Measurements from ENCODE around the gene CCNQ. TPM values are rescaled to one million over a fixed set of nuclear protein-coding genes. Genes with fewer than 3 reads are reported as not detected.
A peak's percentile ranks its signal among the peaks of the same experiment; 100 is the strongest.

CCNQ gene
- 24.4 and 25.3 TPM in 2 replicates for total RNA-seq
- long read RNA-seq = 0 reads

GRCh38 chrX:153598541-153599191, at the start of gene CCNQ:
CCNQ (minus strand) TSS chrX:153599139; CDS start chrX:153599073, 66 bp downstream.
- Mint-ChIP-seq H3K9me3 (no peaks in the 10 kb centered on the region), H3K36me3 (ENCODE audit: low read depth) (peaks cover 9% of the 10 kb centered on the region), H3K27ac (ENCODE audit: unreplicated experiment) (peak within 1 kb of the TSS; percentile 50), H3K27me3 (ENCODE audit: low read depth) (no peaks in the 10 kb centered on the region), H3K4me1 (peaks cover 24% of the 10 kb centered on the region), H3K4me3 (peak within 1 kb of the TSS; percentile 88)
- no peak for DNase-seq (ENCODE audit: low read depth, low spot score)
- TF ChIP-seq CTCF (conservative IDR thresholded peaks at IDR 0.05) = no peak

- no peak for DNase-seq (ENCODE audit: low read depth, low spot score)
- Mint-ChIP-seq H3K4me3 (no peak overlapping the region), H3K4me1 (peaks cover 8% of the 10 kb centered on the region), H3K9me3 (no peaks in the 10 kb centered on the region), H3K27me3 (ENCODE audit: low read depth) (peaks cover 47% of the 10 kb centered on the region), H3K36me3 (ENCODE audit: low read depth) (peaks cover 7% of the 10 kb centered on the region), H3K27ac (ENCODE audit: unreplicated experiment) (no peak overlapping the region)
- TF ChIP-seq CTCF (conservative IDR thresholded peaks at IDR 0.05) = no peak
These were observed 48.8 kb upstream of the CCNQ start for GRCh38 chrX:153647461-153648357.

GRCh38 chrX:153646620-153647373, 47.9 kb upstream of the CCNQ start, which contains the start of gene DUSP9:
DUSP9 (plus strand) TSS chrX:153647203; CDS start chrX:153647954, 751 bp downstream.
- Mint-ChIP-seq H3K9me3 (no peaks in the 10 kb centered on the region), H3K27ac (ENCODE audit: unreplicated experiment) (no peak within 1 kb of the TSS), H3K36me3 (ENCODE audit: low read depth) (peaks cover 4% of the 10 kb centered on the region), H3K27me3 (ENCODE audit: low read depth) (peaks cover 49% of the 10 kb centered on the region), H3K4me1 (peaks cover 8% of the 10 kb centered on the region), H3K4me3 (no peak within 1 kb of the TSS)
- no peak for DNase-seq (ENCODE audit: low read depth, low spot score)
- no peak for TF ChIP-seq CTCF (conservative IDR thresholded peaks at IDR 0.05)

- H3K4me1 Mint-ChIP-seq = peaks cover 7% of the 10 kb centered on the region
- H3K36me3 Mint-ChIP-seq (ENCODE audit: low read depth) = no peaks in the 10 kb centered on the region
These were observed 47.1 kb upstream of the CCNQ start for GRCh38 chrX:153645921-153646488.

More at GRCh38 chrX:153645921-153646488, 47.1 kb upstream of the CCNQ start:
- DNase-seq (ENCODE audit: low read depth, low spot score) = no peak
- H3K4me3 Mint-ChIP-seq = peak overlapping the region; percentile 8
- peaks cover 57% of the 10 kb centered on the region for H3K27me3 Mint-ChIP-seq (ENCODE audit: low read depth)
- no peaks in the 10 kb centered on the region for H3K9me3 Mint-ChIP-seq
- TF ChIP-seq CTCF (conservative IDR thresholded peaks at IDR 0.05) = no peak
- H3K27ac Mint-ChIP-seq (ENCODE audit: unreplicated experiment) = no peak overlapping the region
